ENCODE data around the gene MAD1L1.

DNA sequence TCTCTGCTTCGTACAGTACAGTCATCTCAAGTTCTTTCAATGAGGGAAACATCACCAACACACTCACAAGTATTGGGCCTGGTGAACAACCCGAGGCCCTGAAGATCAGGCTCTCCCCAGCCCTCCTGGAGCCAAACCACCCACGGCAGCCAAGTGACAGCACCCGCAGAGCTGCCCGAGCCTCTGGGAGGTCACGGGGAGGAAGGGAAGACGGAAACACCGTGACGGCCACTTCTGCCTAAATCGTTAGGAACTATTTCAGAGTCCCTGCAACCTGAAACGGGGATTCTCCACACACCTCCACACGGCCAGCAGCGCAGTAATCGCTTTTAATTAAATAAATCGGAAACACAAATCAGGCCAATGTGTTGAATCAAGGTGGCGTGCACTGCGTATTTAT, 222.6 kb downstream of the MAD1L1 start:
- TF ChIP-seq, protein P1, sequence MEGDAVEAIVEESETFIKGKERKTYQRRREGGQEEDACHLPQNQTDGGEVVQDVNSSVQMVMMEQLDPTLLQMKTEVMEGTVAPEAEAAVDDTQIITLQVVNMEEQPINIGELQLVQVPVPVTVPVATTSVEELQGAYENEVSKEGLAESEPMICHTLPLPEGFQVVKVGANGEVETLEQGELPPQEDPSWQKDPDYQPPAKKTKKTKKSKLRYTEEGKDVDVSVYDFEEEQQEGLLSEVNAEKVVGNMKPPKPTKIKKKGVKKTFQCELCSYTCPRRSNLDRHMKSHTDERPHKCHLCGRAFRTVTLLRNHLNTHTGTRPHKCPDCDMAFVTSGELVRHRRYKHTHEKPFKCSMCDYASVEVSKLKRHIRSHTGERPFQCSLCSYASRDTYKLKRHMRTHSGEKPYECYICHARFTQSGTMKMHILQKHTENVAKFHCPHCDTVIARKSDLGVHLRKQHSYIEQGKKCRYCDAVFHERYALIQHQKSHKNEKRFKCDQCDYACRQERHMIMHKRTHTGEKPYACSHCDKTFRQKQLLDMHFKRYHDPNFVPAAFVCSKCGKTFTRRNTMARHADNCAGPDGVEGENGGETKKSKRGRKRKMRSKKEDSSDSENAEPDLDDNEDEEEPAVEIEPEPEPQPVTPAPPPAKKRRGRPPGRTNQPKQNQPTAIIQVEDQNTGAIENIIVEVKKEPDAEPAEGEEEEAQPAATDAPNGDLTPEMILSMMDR (IDR thresholded peaks at IDR 0.05 in 8 of 11, conservative IDR thresholded peaks at IDR 0.05 in 3 of 11), result no peak
- no peak for TF ChIP-seq POLR2A (IDR thresholded peaks at IDR 0.05)
